Measurements from ENCODE around the gene PANK3. TPM values are rescaled to one million over a fixed set of nuclear protein-coding genes. Genes with fewer than 3 reads are reported as not detected.
A peak's percentile ranks its signal among the peaks of the same experiment; 100 is the strongest.

The PANK3 gene
- total and polyA plus RNA-seq, 9 of the 15 experiments (the other 6 are each of a cell fraction or from before 2014, with no cell fraction given): 5.9 to 50.4 (median 29.7) TPM

- DNase-seq (ENCODE audit: extremely low read depth in 1 of 4, low spot score in 3 of 4) (peak in 2 of 4 experiments; percentile 17 to 22), FAIRE-seq (no peak), ATAC-seq (peak; percentile 10; the same call in 1 of the 3 replicates)
- Histone ChIP-seq H2AFZ (ENCODE audit: low read depth, low read length) (no peak overlapping the region), H3K4me3 (peak overlapping the region; percentile 95), H3K27me3 (ENCODE audit: control insufficient read depth in 2 of 2, insufficient read depth in 2 of 2, low read length in 2 of 2) (no peaks in the 10 kb centered on the region), H4K20me1 (replicated peaks; ENCODE audit: control insufficient read depth, insufficient read depth, low read length) (peaks cover 2% of the 10 kb centered on the region; the same call in 1 of the 2 replicates), H3K9me3 (replicated peaks; ENCODE audit: control insufficient read depth, insufficient read depth, low read depth, low read length) (no peaks in the 10 kb centered on the region), H3K27ac (ENCODE audit: extremely low read depth, low read depth, low read length) (peak overlapping the region; percentile 95), H3K36me3 (ENCODE audit: control insufficient read depth, insufficient read depth, low read length) (peaks cover 25% of the 10 kb centered on the region; the same call in 2 of the 3 replicates), H3K9me1 (ENCODE audit: control insufficient read depth, insufficient read depth, low read length) (no peaks in the 10 kb centered on the region), H3K4me2 (ENCODE audit: insufficient read depth, low read length) (peak overlapping the region; percentile 90), H3K79me2 (ENCODE audit: control insufficient read depth, insufficient read depth, low read length) (peaks cover 58% of the 10 kb centered on the region), H3K9ac (ENCODE audit: insufficient read depth in 1 of 2, low read depth in 2 of 2, low read length in 2 of 2) (peak overlapping the region; percentile 89 to 95), H3K4me1 (replicated peaks in 1 of 2; ENCODE audit: control insufficient read depth in 2 of 2, insufficient read depth in 2 of 2, low read length in 2 of 2) (peaks cover 23 to 26% of the 10 kb centered on the region in 2 experiments; a peak in 4 of 5 replicates)
- in situ Hi-C loops (cut with MboI): no loop called here
- no TSS peak for BruUV-seq (replicated peaks)
- WGBS (ENCODE audit: insufficient coverage, low coverage, missing lambda C conversion rate): 0% methylated on average over 3 of the region's 3 CpGs
- POLR2A ChIA-PET: no interaction called here
- TF ChIP-seq POLR2H (tag; IDR thresholded peaks at IDR 0.05; ENCODE audit: low read depth) (0 out of 2 replicates have a peak, but pooled peaks have one; percentile 8), CHAMP1 (IDR thresholded peaks at IDR 0.05) (no peak), FOSL1 (tag; conservative IDR thresholded peaks at IDR 0.05) (peak; percentile 31; the same call in 1 of the 2 replicates), JUND (IDR thresholded peaks at IDR 0.05; ENCODE audit: borderline replicate concordance, low read depth, low read length) (0 out of 2 replicates have a peak, but pooled peaks have one; percentile 5), JUND (tag; IDR thresholded peaks at IDR 0.05; ENCODE audit: borderline replicate concordance, low read depth, low read length) (no peak), U2AF2 (optimal IDR thresholded peaks at IDR 0.05; ENCODE audit: low read depth, low read length) (no peak), GATA2 (CRISPR knock-in tag; IDR thresholded peaks at IDR 0.05) (no peak), MNT (conservative IDR thresholded peaks at IDR 0.05) (peak; percentile 14 to 31; a peak in 2 of 4 replicates)
- CTCF ChIA-PET (ENCODE audit: low intra/inter-chr PET ratio): no interaction called here
- intact Hi-C loops (cut with micrococcal nuclease): loop anchor here (5.0 kb wide), 2 partner anchors 91 to 1004 kb away; partner anchors contain the start of genes RARS1 and SPDL1
Measured at GRCh38 chr5:168578006-168578405, 1.2 kb downstream of the PANK3 start.

Measured in K562 (cell line).